K562 (cell line): ENCODE results near the gene PEX5L. TPM values are rescaled to one million over a fixed set of nuclear protein-coding genes. Genes with fewer than 3 reads are reported as not detected.

Experiments used
- ATAC-seq: fragments of 200-7000 bp; cut with Tn5 transposase; 3 replicates; pipeline ENCODE4 v1.9.1; 2020; ENCODE audit warnings: moderate library complexity
- BruUV-seq: library from RNA; stranded (reverse); fragments of 400-500 nt; replicated peaks from 2 replicates; lab custom pipeline; 2021; lab: Mats Ljungman, UMichigan
- CTCF ChIA-PET: fragments of 300-600 bp; formaldehyde crosslinking; extraction: SDS; loops from one replicate; lab custom pipeline; 2021; ENCODE audit warnings: low intra/inter-chr PET ratio; lab: Yijun Ruan, JAX
- POLR2A ChIA-PET: fragments of 300-600, 350-650 bp; sonication (Branson Sonifier 250); formaldehyde crosslinking; extraction: SDS; loops from one replicate; lab custom pipeline; 2021; ENCODE audit warnings: antibody characterized with exemption, inconsistent platforms; lab: Yijun Ruan, JAX
- DNase-seq, 4 experiments: peaks; one replicate each; pipeline versions ENCODE4 v3.0.0 to v3.0.0-alpha.2; 2011 to 2018; ENCODE audit warnings: low spot score in 3 of 4, mixed read lengths in 3 of 4; ENCODE audit errors: extremely low read depth in 1 of 4
- FAIRE-seq: peaks from 2 replicates; lab custom pipeline; 2011; peaks lifted over from hg19 to GRCh38; lab: Jason Lieb, UNC
- H2AFZ ChIP-seq: 2 replicates; pipeline ENCODE4 v1.6.0; 2011; ENCODE audit warnings: low read depth, low read length, control low read depth, inconsistent platforms
- H3K27ac ChIP-seq: fragments of 200-600 bp; 3 replicates; pipeline ENCODE4 v1.8.0; 2011; ENCODE audit warnings: low read depth, mild to moderate bottlenecking, control low read depth, inconsistent platforms, low read length, moderate library complexity, mixed read lengths; ENCODE audit errors: extremely low read depth
- H3K27me3 ChIP-seq, 2 experiments: fragments of 300-600 bp in 1 of 2; 2 replicates in 1 of 2; 3 replicates in 1 of 2; pipeline versions ENCODE4 v1.6.0 to v1.8.0; 2011; ENCODE audit warnings: inconsistent platforms in 2 of 2, low read length in 2 of 2, mild to moderate bottlenecking in 1 of 2, mixed read lengths in 1 of 2, moderate library complexity in 1 of 2; ENCODE audit not compliant: control insufficient read depth in 2 of 2, insufficient read depth in 2 of 2
- H3K36me3 ChIP-seq: fragments of 300-600 bp; 3 replicates; pipeline ENCODE4 v1.8.0; 2011; ENCODE audit warnings: mild to moderate bottlenecking, low read length, inconsistent platforms; ENCODE audit not compliant: control insufficient read depth, insufficient read depth
- H3K4me1 ChIP-seq, 2 experiments: fragments of 200-600 bp in 1 of 2; replicated peaks in 1 of 2; 2 replicates in 1 of 2; 3 replicates in 1 of 2; pipeline versions ENCODE4 v1.5.1 to v1.8.0; 2011; ENCODE audit warnings: inconsistent platforms in 2 of 2, low read length in 2 of 2, mild to moderate bottlenecking in 1 of 2, mixed read lengths in 1 of 2, moderate library complexity in 1 of 2; ENCODE audit not compliant: control insufficient read depth in 2 of 2, insufficient read depth in 2 of 2
- H3K4me2 ChIP-seq: 2 replicates; pipeline ENCODE4 v1.6.1; 2011; ENCODE audit warnings: low read length, control low read depth, inconsistent platforms, mixed read lengths; ENCODE audit not compliant: insufficient read depth
- H3K4me3 ChIP-seq: fragments of 200-600 bp; sonication (generic), shearing (Covaris generic); 2 replicates; pipeline ENCODE4 v1.5.1; 2016; ENCODE audit warnings: control low read depth, inconsistent platforms
- H3K79me2 ChIP-seq: fragments of 200-600 bp; 3 replicates; pipeline ENCODE4 v1.8.0; 2011; ENCODE audit warnings: low read length, inconsistent platforms; ENCODE audit not compliant: control insufficient read depth, insufficient read depth
- H3K9ac ChIP-seq, 2 experiments: 2 replicates each; pipeline versions ENCODE4 v1.6.0 to v1.6.1; 2011; ENCODE audit warnings: low read depth in 2 of 2, low read length in 2 of 2, control low read depth in 1 of 2, inconsistent platforms in 1 of 2, mild to moderate bottlenecking in 1 of 2, mixed read lengths in 1 of 2; ENCODE audit not compliant: insufficient read depth in 1 of 2
- H3K9me1 ChIP-seq: one replicate; pipeline ENCODE4 v1.6.0; 2011; ENCODE audit warnings: inconsistent platforms, mild to moderate bottlenecking, low read length, moderate library complexity; ENCODE audit not compliant: control insufficient read depth, insufficient read depth
- H3K9me3 ChIP-seq: replicated peaks from 2 replicates; pipeline ENCODE4 v1.5.1; 2011; ENCODE audit warnings: low read depth, low read length, inconsistent platforms; ENCODE audit not compliant: control insufficient read depth, insufficient read depth
- H4K20me1 ChIP-seq: replicated peaks from 2 replicates; pipeline ENCODE4 v1.6.1; 2011; ENCODE audit warnings: low read length, inconsistent platforms, mixed read lengths; ENCODE audit not compliant: control insufficient read depth, insufficient read depth
- BDP1 ChIP-seq: IDR thresholded peaks from 3 replicates; pipeline ENCODE4 v1.6.1; 2011; ENCODE audit not compliant: insufficient read length, insufficient read depth
- BRF1 ChIP-seq: IDR thresholded peaks from 3 replicates; pipeline ENCODE4 v1.6.1; 2011; ENCODE audit warnings: borderline replicate concordance, mild to moderate bottlenecking; ENCODE audit not compliant: insufficient read length; ENCODE audit errors: extremely low read depth
- CBX1 ChIP-seq: sonication (generic); IDR thresholded peaks from 2 replicates; pipeline ENCODE4 v1.6.1; 2016; ENCODE audit warnings: antibody characterized with exemption, low read depth, mild to moderate bottlenecking
- CREBBP ChIP-seq: IDR thresholded peaks from one replicate; pipeline ENCODE4 v1.6.1; 2012; ENCODE audit warnings: low read depth, mild to moderate bottlenecking, control low read depth, inconsistent platforms, low read length
- CSDE1 ChIP-seq, 2 experiments: fragments of 450-650 bp; IDR thresholded peaks; 2 replicates each; pipeline ENCODE4 v1.6.1; 2016; ENCODE audit warnings: mild to moderate bottlenecking in 1 of 2
- ELF4 ChIP-seq: fragments of 450-650 bp; formaldehyde crosslinking; IDR thresholded peaks from 2 replicates; pipeline ENCODE4 v1.4.0; 2022; ENCODE audit warnings: missing genetic modification characterization
- HMBOX1 ChIP-seq: sonication (generic); IDR thresholded peaks from 2 replicates; pipeline ENCODE4 v1.6.1; 2016
- NBN ChIP-seq: fragments of 450-650 bp; IDR thresholded peaks from 2 replicates; pipeline ENCODE4 v1.6.1; 2016; ENCODE audit warnings: low read depth, mild to moderate bottlenecking
- NFYB ChIP-seq: IDR thresholded peaks from 2 replicates; pipeline ENCODE4 v1.6.1; 2011; ENCODE audit warnings: mild to moderate bottlenecking, moderate library complexity; ENCODE audit not compliant: insufficient read length; ENCODE audit errors: extremely low read depth
- POLR2B ChIP-seq: fragments of 450-650 bp; IDR thresholded peaks from 2 replicates; pipeline ENCODE4 v1.6.1; 2018; ENCODE audit warnings: low read depth; ENCODE audit not compliant: partially characterized antibody
- PYGO2 ChIP-seq: fragments of 450-650 bp; IDR thresholded peaks from 2 replicates; pipeline ENCODE4 v1.6.1; 2016; ENCODE audit warnings: mild to moderate bottlenecking, missing genetic modification characterization, moderate library complexity, missing compliant biosample characterization
- TAF1 ChIP-seq: IDR thresholded peaks from 2 replicates; pipeline ENCODE4 v1.6.1; 2011; ENCODE audit warnings: mild to moderate bottlenecking, low read length, moderate library complexity; ENCODE audit not compliant: insufficient read depth, control insufficient read depth, severe bottlenecking; ENCODE audit errors: extremely low read depth
- U2AF2 ChIP-seq: fragments of 200-400 bp; formaldehyde crosslinking; optimal IDR thresholded peaks from 2 replicates; pipeline ENCODE3; 2017; ENCODE audit warnings: low read depth, mild to moderate bottlenecking, low read length
- ZC3H8 ChIP-seq: fragments of 450-650 bp; IDR thresholded peaks from 2 replicates; pipeline ENCODE4 v1.6.1; 2017
- WGBS: fragments of 100-300 bp; shearing (Covaris generic); methylation state at CpG from one replicate; pipeline ENCODE4 v1.1.6; 2016; ENCODE audit warnings: low coverage, mixed read lengths; ENCODE audit not compliant: insufficient coverage; ENCODE audit errors: missing lambda C conversion rate; 5-methylcytosine and 5-hydroxymethylcytosine counted together
- in situ Hi-C: fragments of 300-500 bp; cut with MboI; formaldehyde crosslinking; loops from 4 replicates; pipeline ENCODE4 v1.15.0; 2018; ENCODE audit warnings: inconsistent platforms, mixed read lengths
- intact Hi-C: fragments of 100-400 bp; cut with micrococcal nuclease; formaldehyde crosslinking; loops from 2 replicates; pipeline ENCODE4 v1.14.2; 2022
- polyA plus RNA-seq, 8 experiments: library from polyadenylated mRNA; depleted of rRNA in 4 of 8; stranded (reverse) in 5 of 8; unstranded in 3 of 8; fragments of >200 nt; fragmentation: Nextera tagmentation in 2 of 8; fragmentation: Illumina TruSeq in 1 of 8; extraction: Ambion mirVana in 2 of 8; extraction: Trizol in 1 of 8; gene quantifications; 2 replicates each; pipeline versions ENCODE4 v1.2.1 to v1.2.3, GENCODE V29; 2011 to 2014; ENCODE audit warnings: inconsistent platforms in 1 of 8, missing spikeins in 1 of 8
- total RNA-seq, 7 experiments: library from RNA; depleted of rRNA in 6 of 7; stranded (reverse); fragments of >200 nt in 6 of 7; fragmentation: Illumina TruSeq in 2 of 7; extraction: Trizol in 2 of 7; gene quantifications; 2 replicates each; pipeline versions ENCODE4 v1.2.1 to v1.2.3, GENCODE V29; 2011 to 2021; ENCODE audit warnings: low replicate concordance in 1 of 7

The PEX5L gene
- total and polyA plus RNA-seq, 9 of the 15 experiments (the other 6 are each of a cell fraction or from before 2014, with no cell fraction given): not detected

GRCh38 chr3:179833294-179833693, 203.4 kb downstream of the PEX5L start:
- H3K4me3 ChIP-seq: no peak overlapping the region
- H3K79me2 ChIP-seq: no peaks in the 10 kb centered on the region
- no TSS peak for BruUV-seq
- H3K27ac ChIP-seq: no peak overlapping the region
- ChIA-PET CTCF (no interaction called here), POLR2A (no interaction called here)
- H2AFZ ChIP-seq: no peak overlapping the region
- no peak for FAIRE-seq
- no peaks in the 10 kb centered on the region for H4K20me1 ChIP-seq
- no peaks in the 10 kb centered on the region for H3K9me1 ChIP-seq
- DNase-seq: no peak
- in situ Hi-C loops (no loop called here), intact Hi-C loops (no loop called here)
- H3K36me3 ChIP-seq: no peaks in the 10 kb centered on the region
- no peaks in the 10 kb centered on the region for H3K4me1 ChIP-seq
- H3K9me3 ChIP-seq: no peaks in the 10 kb centered on the region
- ATAC-seq: no peak
- no peak overlapping the region for H3K4me2 ChIP-seq
- no peaks in the 10 kb centered on the region for H3K27me3 ChIP-seq
- H3K9ac ChIP-seq: no peak overlapping the region
- TF ChIP-seq CSDE1 (IDR thresholded peaks at IDR 0.05) (no peak), CBX1 (no peak), BRF1 (no peak), POLR2B (no peak), ZC3H8 (no peak), NFYB (no peak), PYGO2 (tag) (no peak)

GRCh38 chr3:179832333-179832854, 204.3 kb downstream of the PEX5L start:
- H4K20me1 ChIP-seq: no peaks in the 10 kb centered on the region
- ChIA-PET POLR2A (no interaction called here), CTCF (no interaction called here)
- no peaks in the 10 kb centered on the region for H3K4me1 ChIP-seq
- H3K27ac ChIP-seq: no peak overlapping the region
- no peak overlapping the region for H2AFZ ChIP-seq
- H3K9me1 ChIP-seq: no peaks in the 10 kb centered on the region
- in situ Hi-C loops: no loop called here
- no peak overlapping the region for H3K4me3 ChIP-seq
- no peak for FAIRE-seq
- H3K9me3 ChIP-seq: no peaks in the 10 kb centered on the region
- no peaks in the 10 kb centered on the region for H3K79me2 ChIP-seq
- TF ChIP-seq NBN: no peak
- peak; percentile 37; the same call in 1 of the 2 replicates for TF ChIP-seq HMBOX1
- no peak for TF ChIP-seq BDP1
- no peak for TF ChIP-seq TAF1
- peak; percentile 75 for TF ChIP-seq CREBBP
- TF ChIP-seq U2AF2: no peak
- TF ChIP-seq ELF4 (CRISPR knock-in tag): 0 out of 2 replicates have a peak, but pooled peaks have one; percentile 42
- TF ChIP-seq, all 486 proteins: peak for 3
- Histone ChIP-seq H3K9ac (no peak overlapping the region), H3K36me3 (no peaks in the 10 kb centered on the region), H3K27me3 (no peaks in the 10 kb centered on the region), H3K4me2 (no peak overlapping the region)
- BruUV-seq: no TSS peak
- WGBS: 0% methylated on average over 3 of the region's 3 CpGs
- DNase-seq (no peak), ATAC-seq (no peak)
- intact Hi-C loops: no loop called here
